C4-2B (cell line): Measurements from ENCODE around the gene TNNC1.

Experiments
- H3K27ac ChIP-seq: fragments of 450-650 bp; 2 replicates; pipeline ENCODE4 v1.5.1; 2017
- CTCF ChIP-seq: fragments of 450-650 bp; conservative IDR thresholded peaks from 2 replicates; pipeline ENCODE4 v1.5.1; 2017; ENCODE audit warnings: mild to moderate bottlenecking
- ZFX ChIP-seq: fragments of 450-650 bp; IDR thresholded peaks from 2 replicates; pipeline ENCODE4 v1.6.1; 2017

The TNNC1 gene

DNA sequence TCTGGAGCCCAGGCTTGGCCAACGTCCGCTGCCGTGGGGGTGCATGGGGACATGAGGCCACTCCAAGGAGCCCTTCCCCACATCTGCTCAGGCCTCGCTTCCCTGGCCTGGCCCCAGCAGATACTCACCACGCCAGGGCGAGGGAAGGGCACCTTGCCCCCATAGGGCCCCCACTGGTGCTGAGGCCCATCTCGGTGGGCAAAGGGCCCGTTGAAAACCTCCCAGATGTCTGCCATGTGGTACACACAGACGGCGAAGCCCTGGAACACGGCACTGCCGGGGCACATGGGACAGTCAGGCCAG is 13.6 kb downstream of the TNNC1 start:
- TF ChIP-seq ZFX, result no peak
- no peak for TF ChIP-seq CTCF
- H3K27ac ChIP-seq, result no peak overlapping the region

DNA sequence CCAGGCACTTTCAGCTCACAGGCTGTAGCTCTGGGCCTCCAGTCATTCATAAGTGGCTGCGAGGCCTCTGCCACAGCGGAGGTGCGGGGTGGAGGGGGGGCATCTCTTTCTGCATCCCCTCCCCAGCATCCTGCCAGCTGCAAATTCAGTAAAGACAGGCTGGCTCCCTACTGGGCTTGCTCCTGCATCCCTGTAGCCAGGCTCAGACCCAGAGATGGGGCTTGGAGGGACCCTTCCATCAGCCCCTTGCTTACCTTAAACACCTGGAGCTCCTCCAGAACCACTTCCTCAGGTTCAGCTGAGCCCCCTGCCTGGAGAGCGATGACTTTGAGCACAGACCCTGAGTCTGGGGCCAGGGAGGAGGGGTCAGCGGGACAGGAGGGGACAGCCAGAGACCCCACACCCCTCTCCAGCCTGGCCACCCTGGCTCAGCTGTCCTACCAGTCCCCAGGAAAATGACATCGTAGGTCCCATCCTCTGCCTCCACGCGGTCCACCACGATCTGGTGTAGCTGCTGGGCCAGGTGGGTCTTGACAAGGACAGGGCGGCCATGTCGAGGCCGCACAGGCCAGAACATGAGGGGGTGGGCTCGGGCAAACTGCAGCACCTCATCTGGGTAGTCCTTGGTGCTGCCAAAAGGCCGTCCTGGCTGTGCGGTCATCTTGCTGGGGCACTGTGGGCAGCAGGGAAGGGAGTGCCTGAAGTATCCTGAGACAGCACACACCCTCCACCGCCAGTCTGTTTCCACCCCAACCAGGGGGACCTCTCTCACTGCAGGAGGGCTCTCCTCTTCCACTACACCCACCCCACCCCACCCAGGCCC is 14.2 kb downstream of the TNNC1 start:
- H3K27ac ChIP-seq, result no peak overlapping the region
- TF ChIP-seq CTCF (no peak), ZFX (no peak)

DNA sequence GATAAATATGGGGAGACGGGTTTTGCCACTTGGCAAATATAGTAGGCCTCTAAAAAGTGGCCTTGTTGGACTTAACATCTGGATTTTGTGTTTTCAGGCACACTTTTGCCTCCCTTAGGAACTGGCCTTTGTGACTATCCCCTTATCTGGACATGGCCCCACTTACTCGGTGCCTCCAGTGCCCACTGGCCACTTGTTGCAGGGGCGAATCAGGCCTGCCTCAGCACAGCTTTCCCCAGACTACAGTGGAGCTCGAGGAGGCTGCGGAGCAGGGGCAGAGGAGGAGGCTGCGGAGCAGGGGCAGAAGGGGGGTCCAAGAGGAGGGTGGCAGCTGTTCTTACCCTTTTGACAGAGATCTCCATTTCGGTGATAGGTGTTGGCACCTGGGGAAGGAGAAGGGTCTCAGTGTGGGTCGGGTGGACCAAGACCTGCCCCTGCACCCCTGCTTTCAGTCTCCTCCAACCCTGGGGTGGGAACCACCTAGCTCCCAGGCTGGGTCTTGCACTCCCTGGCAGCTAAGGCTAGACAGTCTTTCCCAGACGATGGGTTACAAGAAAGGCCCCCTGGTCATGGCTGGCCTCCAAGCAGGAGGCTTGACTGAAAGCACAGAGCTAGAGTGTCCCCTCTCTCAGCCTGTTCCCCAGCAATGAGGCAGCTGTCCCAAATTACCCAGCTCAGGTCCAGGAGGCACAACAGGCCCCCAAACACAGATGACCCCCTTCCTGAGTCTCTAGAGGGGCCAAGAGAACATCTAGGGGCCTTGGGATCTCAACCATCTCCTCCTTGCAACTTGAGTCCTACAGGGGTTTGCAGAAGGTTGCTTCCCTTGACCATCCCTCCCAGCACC is 15.0 kb downstream of the TNNC1 start:
- peak overlapping the region; percentile 77 for H3K27ac ChIP-seq
- TF ChIP-seq CTCF, result no peak
- TF ChIP-seq ZFX, result no peak

GRCh38 chr3:52438104-52438376 is 15.8 kb downstream of the TNNC1 start:
- H3K27ac ChIP-seq, result peak overlapping the region; percentile 77
- TF ChIP-seq ZFX (no peak), CTCF (no peak)

DNA sequence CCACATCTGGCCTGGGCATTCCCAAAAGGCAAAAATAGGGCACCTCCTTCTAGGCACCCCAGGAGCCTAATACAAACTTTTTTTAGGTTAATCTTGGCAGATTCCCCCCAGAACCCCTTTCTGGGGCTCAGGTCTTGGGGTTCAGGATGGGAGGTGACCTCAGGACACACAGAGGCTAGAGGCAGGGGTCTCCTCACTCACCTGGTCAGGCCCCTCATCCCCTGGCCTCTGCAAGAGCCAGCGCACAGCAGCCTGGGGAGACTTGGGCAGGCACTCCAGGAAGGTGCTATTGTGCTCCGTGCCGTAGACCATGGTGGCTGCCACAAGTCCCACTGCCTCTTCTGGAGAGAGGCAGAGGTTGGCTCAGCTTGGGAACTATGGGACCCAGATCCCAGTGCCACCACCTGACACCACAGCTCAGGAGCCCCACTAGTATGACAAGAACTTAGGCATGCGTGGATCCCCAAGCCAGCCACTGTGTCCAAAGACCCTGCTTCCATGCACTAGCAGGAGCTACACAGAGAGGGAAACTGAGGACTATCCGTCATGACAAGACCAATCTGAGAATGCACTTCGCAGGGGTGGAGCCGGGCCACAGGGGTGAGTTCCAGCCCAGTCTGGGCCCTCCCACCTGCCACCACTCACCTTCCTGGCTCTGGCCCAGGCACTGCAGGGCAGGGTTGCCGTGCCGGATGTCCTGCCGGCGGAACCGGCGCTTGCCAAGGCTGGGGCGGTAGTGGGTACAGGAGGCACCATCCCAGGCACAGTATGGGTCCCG is 16.3 kb downstream of the TNNC1 start:
- H3K27ac ChIP-seq, result peak overlapping the region; percentile 77
- TF ChIP-seq ZFX (no peak), CTCF (no peak)

GRCh38 chr3:52436500-52437149 is 17.2 kb downstream of the TNNC1 start:
- TF ChIP-seq ZFX, result no peak
- no peak for TF ChIP-seq CTCF
- peak overlapping the region; percentile 77 for H3K27ac ChIP-seq
